GM12878 (cell line): ENCODE data around the gene GLT8D2. TPM values are rescaled to one million over a fixed set of nuclear protein-coding genes. Genes with fewer than 3 reads are reported as not detected.

Experiments used
- ATAC-seq: fragments of 200-7000 bp; cut with Tn5 transposase; 3 replicates; pipeline ENCODE4 v1.9.1; 2020; ENCODE audit warnings: mild to moderate bottlenecking, moderate library complexity
- BruUV-seq: library from RNA; stranded (reverse); fragments of 400-500 nt; replicated peaks from 2 replicates; lab custom pipeline; 2021; lab: Mats Ljungman, UMichigan
- CTCF ChIA-PET: fragments of 300-600 bp; sonication (Branson Sonifier 250); formaldehyde crosslinking; extraction: SDS; loops from one replicate; lab custom pipeline; 2021; ENCODE audit warnings: inconsistent platforms; lab: Yijun Ruan, JAX
- POLR2A ChIA-PET: fragments of 350-600 bp; formaldehyde crosslinking; extraction: SDS; loops from one replicate; lab custom pipeline; 2021; ENCODE audit warnings: inconsistent platforms; lab: Charles Lee
- RAD21 ChIA-PET: fragments of 300-600 bp; sonication (Branson Sonifier 250); formaldehyde crosslinking; loops from one replicate; lab custom pipeline; 2023; ENCODE audit warnings: antibody characterized with exemption; ENCODE audit not compliant: unreplicated experiment; lab: Charles Lee
- SMC1A ChIA-PET: fragments of 300-600 bp; sonication (Branson Sonifier 250); formaldehyde crosslinking; loops from one replicate; lab custom pipeline; 2023; ENCODE audit not compliant: unreplicated experiment, uncharacterized antibody; lab: Charles Lee
- DNase-seq: peaks from one replicate; pipeline ENCODE4 v3.0.0-alpha.2; 2011; ENCODE audit warnings: low read depth, low spot score
- FAIRE-seq: peaks from 3 replicates; lab custom pipeline; 2011; peaks lifted over from hg19 to GRCh38; lab: Jason Lieb, UNC
- H2AFZ ChIP-seq: 2 replicates; pipeline ENCODE4 v1.6.0; 2011; ENCODE audit warnings: low read depth, low read length, control low read depth; ENCODE audit not compliant: control insufficient read depth
- H3K27ac ChIP-seq: 2 replicates; pipeline ENCODE4 v1.5.1; 2011; ENCODE audit warnings: control low read depth; ENCODE audit not compliant: control insufficient read depth, insufficient read depth
- H3K27me3 ChIP-seq, 2 experiments: replicated peaks in 1 of 2; 2 replicates each; pipeline versions ENCODE4 v1.6.0 to v1.6.1; 2011; ENCODE audit warnings: low read length in 1 of 2; ENCODE audit not compliant: control insufficient read depth in 2 of 2, insufficient read depth in 2 of 2
- H3K36me3 ChIP-seq, 2 experiments: 2 replicates each; pipeline ENCODE4 v1.5.1; 2011; ENCODE audit warnings: low read length in 1 of 2; ENCODE audit not compliant: control insufficient read depth in 2 of 2, insufficient read depth in 2 of 2
- H3K4me1 ChIP-seq: 2 replicates; pipeline ENCODE4 v1.6.1; 2011; ENCODE audit warnings: mild to moderate bottlenecking, low read length, moderate library complexity, mixed read lengths; ENCODE audit not compliant: control insufficient read depth, insufficient read depth
- H3K4me2 ChIP-seq: 2 replicates; pipeline ENCODE4 v1.6.0; 2011; ENCODE audit warnings: control low read depth; ENCODE audit not compliant: control insufficient read depth, insufficient read depth
- H3K4me3 ChIP-seq: fragments of 200-600 bp; sonication (generic); 2 replicates; pipeline ENCODE4 v1.5.1; 2016
- H3K79me2 ChIP-seq: 2 replicates; pipeline ENCODE4 v1.6.0; 2011; ENCODE audit warnings: low read length; ENCODE audit not compliant: control insufficient read depth, insufficient read depth
- H3K9ac ChIP-seq: 2 replicates; pipeline ENCODE4 v1.8.0; 2011; ENCODE audit warnings: low read length, control low read depth, mixed read lengths; ENCODE audit not compliant: control insufficient read depth, insufficient read depth
- H3K9me3 ChIP-seq: replicated peaks from 3 replicates; pipeline ENCODE4 v1.5.1; 2011; ENCODE audit warnings: mild to moderate bottlenecking, low read length; ENCODE audit not compliant: control insufficient read depth, insufficient read depth
- H4K20me1 ChIP-seq: 2 replicates; pipeline ENCODE4 v1.6.0; 2011; ENCODE audit not compliant: control insufficient read depth, insufficient read depth
- FOXM1 ChIP-seq: IDR thresholded peaks from 2 replicates; pipeline ENCODE4 v1.6.1; 2012; ENCODE audit warnings: low read depth, mild to moderate bottlenecking, inconsistent platforms, low read length, moderate library complexity
- HDAC6 ChIP-seq: fragments of 200-600 bp; sonication (generic); IDR thresholded peaks from one replicate; pipeline ENCODE4 v1.8.0; 2017; ENCODE audit warnings: antibody characterized with exemption; ENCODE audit not compliant: unreplicated experiment
- NFYA ChIP-seq: IDR thresholded peaks from 2 replicates; pipeline ENCODE4 v1.6.1; 2011; ENCODE audit warnings: low read depth, mild to moderate bottlenecking, low read length, improper control_type of control experiment, borderline replicate concordance
- RUNX3 ChIP-seq: IDR thresholded peaks from 2 replicates; pipeline ENCODE4 v1.6.1; 2012; ENCODE audit warnings: low read length, inconsistent platforms
- SMARCA5 ChIP-seq: fragments of 450-650 bp; IDR thresholded peaks from 2 replicates; pipeline ENCODE4 v1.6.1; 2017; ENCODE audit warnings: mild to moderate bottlenecking
- YBX1 ChIP-seq: fragments of 450-650 bp; IDR thresholded peaks from 2 replicates; pipeline ENCODE4 v1.6.1; 2016; ENCODE audit warnings: antibody characterized with exemption
- WGBS: methylation state at CpG from one replicate; pipeline ENCODE4 v1.1.6; 2016; ENCODE audit warnings: low lambda C conversion rate; ENCODE audit not compliant: insufficient replicate concordance, insufficient coverage; ENCODE audit errors: missing lambda C conversion rate; 5-methylcytosine and 5-hydroxymethylcytosine counted together
- in situ Hi-C: fragments of 300-500 bp; cut with MboI; formaldehyde crosslinking; loops from 9 replicates; pipeline ENCODE4 v1.14.3; 2018; ENCODE audit warnings: mixed read lengths
- intact Hi-C: fragments of 100-400 bp; cut with micrococcal nuclease; formaldehyde crosslinking; loops from one replicate; pipeline ENCODE4 v1.14.2; 2022; ENCODE audit not compliant: unreplicated experiment
- polyA plus RNA-seq, 11 experiments: library from polyadenylated mRNA; depleted of rRNA in 4 of 11; unstranded in 6 of 11; stranded (reverse) in 5 of 11; fragments of >200 nt; fragmentation: Nextera tagmentation in 4 of 11; fragmentation: Illumina TruSeq in 1 of 11; extraction: Ambion mirVana in 4 of 11; extraction: Trizol in 1 of 11; gene quantifications; 1 replicate in 1 of 11; 2 replicates in 10 of 11; pipeline versions ENCODE4 v1.2.1 to v1.2.3, GENCODE V29; 2011 to 2016; ENCODE audit warnings: inconsistent platforms in 2 of 11, missing spikeins in 2 of 11, low read depth in 1 of 11
- total RNA-seq, 4 experiments: library from RNA; depleted of rRNA in 3 of 4; stranded (reverse); fragments of >200 nt in 3 of 4; fragmentation: Illumina TruSeq in 1 of 4; extraction: Trizol in 1 of 4; gene quantifications; 2 replicates each; pipeline versions ENCODE4 v1.2.1 to v1.2.3, GENCODE V29; 2013 to 2021
- TF ChIP-seq, protein P1 (sequence below): fragments of 450-650 bp; formaldehyde crosslinking; IDR thresholded peaks from 2 replicates; pipeline ENCODE4 v1.4.0; 2020; ENCODE audit warnings: mild to moderate bottlenecking, moderate library complexity
- TF ChIP-seq, protein P2 (sequence below): fragments of 150-350 bp; IDR thresholded peaks from 2 replicates; pipeline ENCODE4 v1.6.1; 2016; ENCODE audit warnings: low read depth, low read length
- TF ChIP-seq, protein P3 (sequence below): fragments of 450-650 bp; IDR thresholded peaks from 2 replicates; pipeline ENCODE4 v1.6.1; 2017; ENCODE audit warnings: mild to moderate bottlenecking, moderate library complexity

The GLT8D2 gene
- total and polyA plus RNA-seq, 10 of the 15 experiments (the other 5 are each of a cell fraction or from before 2014, with no cell fraction given) = 0.06 to 0.80 (median 0.37) TPM; not detected in 1

DNA sequence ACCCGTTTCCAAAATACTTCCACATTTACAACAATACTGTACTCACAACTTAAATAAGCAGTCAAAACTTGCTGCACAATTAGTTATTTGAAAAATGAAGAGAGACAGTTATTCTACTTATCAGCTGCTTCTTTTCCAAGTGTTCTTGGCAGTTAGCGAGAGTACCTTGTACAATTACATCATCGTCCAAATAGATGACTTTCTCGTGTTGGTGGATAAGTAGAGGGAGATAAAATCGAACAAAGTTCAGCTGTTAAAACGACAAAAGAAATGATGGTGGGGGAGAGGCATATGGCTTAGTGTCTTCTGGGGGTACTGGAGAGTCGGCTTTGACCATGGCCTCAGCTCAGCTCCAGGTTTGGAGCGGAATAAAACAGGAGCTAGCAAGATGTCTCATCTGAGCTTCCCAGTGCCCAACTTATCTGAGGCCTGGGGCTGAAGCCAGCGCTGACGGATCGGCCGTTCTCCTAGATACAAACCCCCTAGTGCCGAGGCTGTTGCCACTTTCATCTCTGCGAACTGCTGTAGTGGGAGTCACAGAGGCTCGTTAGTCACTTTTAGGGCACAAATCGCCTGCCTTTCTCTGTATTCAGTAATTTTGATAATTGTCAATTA, 52.6 kb downstream of the GLT8D2 start:
- no peaks in the 10 kb centered on the region for H3K36me3 ChIP-seq
- no peaks in the 10 kb centered on the region for H3K27me3 ChIP-seq
- intact Hi-C loops (loop anchor here (10.0 kb wide), 1 partner anchor 107 kb away; no protein-coding TSS in a partner anchor), in situ Hi-C loops (no loop called here)
- H3K4me3 ChIP-seq = no peak overlapping the region
- no peak overlapping the region for H3K27ac ChIP-seq
- no peak overlapping the region for H3K4me2 ChIP-seq
- H3K9me3 ChIP-seq = no peaks in the 10 kb centered on the region
- POLR2A ChIA-PET = interaction anchor here (0.5 kb wide), 1 partner anchor 38 kb away, joined by 4 read pairs; no protein-coding TSS in a partner anchor
- DNase-seq (no peak), ATAC-seq (no peak), FAIRE-seq (no peak)
- no peaks in the 10 kb centered on the region for H4K20me1 ChIP-seq
- H3K4me1 ChIP-seq = no peaks in the 10 kb centered on the region
- RAD21 ChIA-PET = interaction anchor here (1.0 kb wide), 1 partner anchor 112 kb away, joined by 4 read pairs; no protein-coding TSS in a partner anchor
- SMC1A ChIA-PET = interaction anchor here (0.9 to 1.8 kb wide), 2 partner anchors 16 to 111 kb away, joined by 3 to 4 read pairs; no protein-coding TSS in a partner anchor
- 56% methylated on average over 16 of the region's 16 CpGs for WGBS
- H3K9ac ChIP-seq = no peak overlapping the region
- CTCF ChIA-PET = interaction anchor here (0.6 to 1.9 kb wide), 4 partner anchors 10 to 128 kb away, joined by 3 to 6 read pairs (median 4); no protein-coding TSS in a partner anchor
- BruUV-seq = no TSS peak
- no peak overlapping the region for H2AFZ ChIP-seq
- no peaks in the 10 kb centered on the region for H3K79me2 ChIP-seq
- TF ChIP-seq, protein P1, sequence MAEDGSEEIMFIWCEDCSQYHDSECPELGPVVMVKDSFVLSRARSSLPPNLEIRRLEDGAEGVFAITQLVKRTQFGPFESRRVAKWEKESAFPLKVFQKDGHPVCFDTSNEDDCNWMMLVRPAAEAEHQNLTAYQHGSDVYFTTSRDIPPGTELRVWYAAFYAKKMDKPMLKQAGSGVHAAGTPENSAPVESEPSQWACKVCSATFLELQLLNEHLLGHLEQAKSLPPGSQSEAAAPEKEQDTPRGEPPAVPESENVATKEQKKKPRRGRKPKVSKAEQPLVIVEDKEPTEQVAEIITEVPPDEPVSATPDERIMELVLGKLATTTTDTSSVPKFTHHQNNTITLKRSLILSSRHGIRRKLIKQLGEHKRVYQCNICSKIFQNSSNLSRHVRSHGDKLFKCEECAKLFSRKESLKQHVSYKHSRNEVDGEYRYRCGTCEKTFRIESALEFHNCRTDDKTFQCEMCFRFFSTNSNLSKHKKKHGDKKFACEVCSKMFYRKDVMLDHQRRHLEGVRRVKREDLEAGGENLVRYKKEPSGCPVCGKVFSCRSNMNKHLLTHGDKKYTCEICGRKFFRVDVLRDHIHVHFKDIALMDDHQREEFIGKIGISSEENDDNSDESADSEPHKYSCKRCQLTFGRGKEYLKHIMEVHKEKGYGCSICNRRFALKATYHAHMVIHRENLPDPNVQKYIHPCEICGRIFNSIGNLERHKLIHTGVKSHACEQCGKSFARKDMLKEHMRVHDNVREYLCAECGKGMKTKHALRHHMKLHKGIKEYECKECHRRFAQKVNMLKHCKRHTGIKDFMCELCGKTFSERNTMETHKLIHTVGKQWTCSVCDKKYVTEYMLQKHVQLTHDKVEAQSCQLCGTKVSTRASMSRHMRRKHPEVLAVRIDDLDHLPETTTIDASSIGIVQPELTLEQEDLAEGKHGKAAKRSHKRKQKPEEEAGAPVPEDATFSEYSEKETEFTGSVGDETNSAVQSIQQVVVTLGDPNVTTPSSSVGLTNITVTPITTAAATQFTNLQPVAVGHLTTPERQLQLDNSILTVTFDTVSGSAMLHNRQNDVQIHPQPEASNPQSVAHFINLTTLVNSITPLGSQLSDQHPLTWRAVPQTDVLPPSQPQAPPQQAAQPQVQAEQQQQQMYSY (CRISPR knock-in tag) = no peak
- TF ChIP-seq, protein P2, sequence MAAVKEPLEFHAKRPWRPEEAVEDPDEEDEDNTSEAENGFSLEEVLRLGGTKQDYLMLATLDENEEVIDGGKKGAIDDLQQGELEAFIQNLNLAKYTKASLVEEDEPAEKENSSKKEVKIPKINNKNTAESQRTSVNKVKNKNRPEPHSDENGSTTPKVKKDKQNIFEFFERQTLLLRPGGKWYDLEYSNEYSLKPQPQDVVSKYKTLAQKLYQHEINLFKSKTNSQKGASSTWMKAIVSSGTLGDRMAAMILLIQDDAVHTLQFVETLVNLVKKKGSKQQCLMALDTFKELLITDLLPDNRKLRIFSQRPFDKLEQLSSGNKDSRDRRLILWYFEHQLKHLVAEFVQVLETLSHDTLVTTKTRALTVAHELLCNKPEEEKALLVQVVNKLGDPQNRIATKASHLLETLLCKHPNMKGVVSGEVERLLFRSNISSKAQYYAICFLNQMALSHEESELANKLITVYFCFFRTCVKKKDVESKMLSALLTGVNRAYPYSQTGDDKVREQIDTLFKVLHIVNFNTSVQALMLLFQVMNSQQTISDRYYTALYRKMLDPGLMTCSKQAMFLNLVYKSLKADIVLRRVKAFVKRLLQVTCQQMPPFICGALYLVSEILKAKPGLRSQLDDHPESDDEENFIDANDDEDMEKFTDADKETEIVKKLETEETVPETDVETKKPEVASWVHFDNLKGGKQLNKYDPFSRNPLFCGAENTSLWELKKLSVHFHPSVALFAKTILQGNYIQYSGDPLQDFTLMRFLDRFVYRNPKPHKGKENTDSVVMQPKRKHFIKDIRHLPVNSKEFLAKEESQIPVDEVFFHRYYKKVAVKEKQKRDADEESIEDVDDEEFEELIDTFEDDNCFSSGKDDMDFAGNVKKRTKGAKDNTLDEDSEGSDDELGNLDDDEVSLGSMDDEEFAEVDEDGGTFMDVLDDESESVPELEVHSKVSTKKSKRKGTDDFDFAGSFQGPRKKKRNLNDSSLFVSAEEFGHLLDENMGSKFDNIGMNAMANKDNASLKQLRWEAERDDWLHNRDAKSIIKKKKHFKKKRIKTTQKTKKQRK = no peak
- TF ChIP-seq NFYA (no peak), RUNX3 (no peak), YBX1 (no peak), HDAC6 (no peak), SMARCA5 (no peak), FOXM1 (no peak)
- TF ChIP-seq, protein P3, sequence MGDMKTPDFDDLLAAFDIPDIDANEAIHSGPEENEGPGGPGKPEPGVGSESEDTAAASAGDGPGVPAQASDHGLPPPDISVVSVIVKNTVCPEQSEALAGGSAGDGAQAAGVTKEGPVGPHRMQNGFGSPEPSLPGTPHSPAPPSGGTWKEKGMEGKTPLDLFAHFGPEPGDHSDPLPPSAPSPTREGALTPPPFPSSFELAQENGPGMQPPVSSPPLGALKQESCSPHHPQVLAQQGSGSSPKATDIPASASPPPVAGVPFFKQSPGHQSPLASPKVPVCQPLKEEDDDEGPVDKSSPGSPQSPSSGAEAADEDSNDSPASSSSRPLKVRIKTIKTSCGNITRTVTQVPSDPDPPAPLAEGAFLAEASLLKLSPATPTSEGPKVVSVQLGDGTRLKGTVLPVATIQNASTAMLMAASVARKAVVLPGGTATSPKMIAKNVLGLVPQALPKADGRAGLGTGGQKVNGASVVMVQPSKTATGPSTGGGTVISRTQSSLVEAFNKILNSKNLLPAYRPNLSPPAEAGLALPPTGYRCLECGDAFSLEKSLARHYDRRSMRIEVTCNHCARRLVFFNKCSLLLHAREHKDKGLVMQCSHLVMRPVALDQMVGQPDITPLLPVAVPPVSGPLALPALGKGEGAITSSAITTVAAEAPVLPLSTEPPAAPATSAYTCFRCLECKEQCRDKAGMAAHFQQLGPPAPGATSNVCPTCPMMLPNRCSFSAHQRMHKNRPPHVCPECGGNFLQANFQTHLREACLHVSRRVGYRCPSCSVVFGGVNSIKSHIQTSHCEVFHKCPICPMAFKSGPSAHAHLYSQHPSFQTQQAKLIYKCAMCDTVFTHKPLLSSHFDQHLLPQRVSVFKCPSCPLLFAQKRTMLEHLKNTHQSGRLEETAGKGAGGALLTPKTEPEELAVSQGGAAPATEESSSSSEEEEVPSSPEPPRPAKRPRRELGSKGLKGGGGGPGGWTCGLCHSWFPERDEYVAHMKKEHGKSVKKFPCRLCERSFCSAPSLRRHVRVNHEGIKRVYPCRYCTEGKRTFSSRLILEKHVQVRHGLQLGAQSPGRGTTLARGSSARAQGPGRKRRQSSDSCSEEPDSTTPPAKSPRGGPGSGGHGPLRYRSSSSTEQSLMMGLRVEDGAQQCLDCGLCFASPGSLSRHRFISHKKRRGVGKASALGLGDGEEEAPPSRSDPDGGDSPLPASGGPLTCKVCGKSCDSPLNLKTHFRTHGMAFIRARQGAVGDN = no peak
